ENCODE measurements around the gene DCLK3.

DCLK3 gene

GRCh38 chr3:36705015-36705414 is 59.3 kb downstream of the DCLK3 start:
- DNase-seq: no peak

DNA sequence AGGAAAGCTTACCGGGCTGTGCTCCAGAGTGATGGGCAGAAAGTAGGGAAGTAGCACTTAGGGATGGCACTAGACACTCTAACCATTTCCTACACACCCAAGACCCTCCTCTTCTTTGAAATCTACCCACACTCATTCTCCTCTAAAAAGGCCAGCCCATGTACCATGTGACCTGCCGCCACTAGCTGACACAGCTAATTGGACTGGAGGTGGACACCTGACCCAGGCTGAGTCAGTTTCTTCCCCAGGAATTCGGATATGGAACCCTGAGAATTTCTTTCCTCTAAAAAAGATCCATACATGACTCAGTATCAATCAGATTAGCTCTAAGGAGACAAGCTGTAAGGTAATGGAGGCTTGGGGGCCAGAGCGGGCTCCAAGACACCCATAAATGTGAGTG is 60.1 kb downstream of the DCLK3 start:
- DNase-seq: no peak

GRCh38 chr3:36701249-36701572 is 63.1 kb downstream of the DCLK3 start:
- no peak for DNase-seq

DNA sequence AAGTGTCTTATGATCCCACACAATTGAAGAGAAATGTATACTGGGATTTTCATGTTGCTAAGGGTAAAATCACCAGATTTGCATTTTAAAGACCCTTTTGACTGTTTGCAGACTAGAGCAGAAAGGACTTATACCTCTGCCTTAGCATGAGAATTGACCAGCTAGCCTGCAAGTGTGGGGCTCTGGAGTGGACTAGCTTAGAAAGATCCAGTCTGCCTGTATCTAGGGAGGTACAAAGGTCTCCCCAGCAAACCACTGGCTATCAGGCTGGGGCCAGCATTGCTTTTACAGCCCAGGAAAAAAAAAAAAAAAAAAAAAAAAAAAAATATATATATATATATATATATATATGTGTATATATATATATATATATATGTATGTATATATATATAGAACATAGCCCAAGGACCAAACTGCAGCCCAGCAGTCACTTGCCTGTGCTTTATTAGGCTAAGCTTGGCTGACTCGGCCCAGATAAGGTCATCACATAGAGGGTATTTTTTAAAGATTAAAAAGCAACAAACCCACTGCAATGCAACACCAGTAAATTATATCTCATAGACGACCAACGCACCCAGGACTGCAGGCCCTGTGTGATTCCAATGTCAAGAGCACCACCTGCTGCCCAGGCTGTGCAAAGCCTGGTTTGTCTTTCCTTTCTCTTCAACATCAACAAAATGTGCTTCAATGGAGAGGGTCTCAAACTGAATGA is 63.7 kb downstream of the DCLK3 start:
- peak in 1 of 2 experiments; percentile 76 for DNase-seq

- DNase-seq: no peak
Measured at GRCh38 chr3:36698314-36698713, 66.0 kb downstream of the DCLK3 start.

- DNase-seq: peak in 1 of 2 experiments; percentile 45
Measured at GRCh38 chr3:36697229-36698001, 66.9 kb downstream of the DCLK3 start.

- no peak for DNase-seq
Measured at GRCh38 chr3:36696799-36697198, 67.6 kb downstream of the DCLK3 start.

DNA sequence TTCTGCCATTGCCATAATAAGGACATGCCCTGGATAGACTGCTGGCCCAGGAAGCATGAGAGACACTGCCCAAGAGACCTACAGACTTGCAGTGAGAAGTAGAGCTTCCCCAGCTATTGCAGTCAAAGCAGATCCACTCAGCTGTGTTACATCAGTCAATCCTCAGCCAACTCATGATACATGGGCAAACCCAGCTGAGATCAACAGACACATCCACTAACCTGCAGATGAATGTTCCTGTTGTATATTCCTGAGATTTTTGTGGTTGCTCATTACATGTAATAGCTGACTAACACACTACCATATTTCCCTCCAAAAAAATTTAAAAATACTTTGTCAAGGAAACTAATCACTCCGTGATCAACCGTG is 68.6 kb downstream of the DCLK3 start:
- DNase-seq: no peak

- DNase-seq: no peak
Measured at GRCh38 chr3:36695113-36695768, 69.1 kb downstream of the DCLK3 start.

DNA sequence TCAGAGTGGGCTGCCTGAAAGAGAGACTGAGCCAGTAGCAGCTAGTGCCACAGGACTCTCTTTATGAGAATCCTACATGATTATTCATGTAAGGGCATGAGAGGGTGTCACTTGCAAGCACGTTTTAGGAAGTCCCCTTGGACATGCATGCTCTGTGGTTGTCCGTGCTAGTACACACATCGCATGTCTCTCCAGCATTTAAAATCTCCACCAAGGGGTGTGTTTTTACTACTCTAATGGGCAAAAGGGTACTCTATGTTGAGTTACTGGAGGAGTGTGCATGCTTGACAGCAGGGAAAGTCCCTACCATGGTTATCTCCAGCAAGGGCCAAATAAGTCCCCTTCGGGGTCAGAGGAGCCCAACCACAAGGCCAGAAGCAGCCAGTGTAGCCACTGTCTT is 70.7 kb downstream of the DCLK3 start:
- DNase-seq: no peak

GRCh38 chr3:36689560-36689959 is 74.8 kb downstream of the DCLK3 start:
- no peak for DNase-seq

DNA sequence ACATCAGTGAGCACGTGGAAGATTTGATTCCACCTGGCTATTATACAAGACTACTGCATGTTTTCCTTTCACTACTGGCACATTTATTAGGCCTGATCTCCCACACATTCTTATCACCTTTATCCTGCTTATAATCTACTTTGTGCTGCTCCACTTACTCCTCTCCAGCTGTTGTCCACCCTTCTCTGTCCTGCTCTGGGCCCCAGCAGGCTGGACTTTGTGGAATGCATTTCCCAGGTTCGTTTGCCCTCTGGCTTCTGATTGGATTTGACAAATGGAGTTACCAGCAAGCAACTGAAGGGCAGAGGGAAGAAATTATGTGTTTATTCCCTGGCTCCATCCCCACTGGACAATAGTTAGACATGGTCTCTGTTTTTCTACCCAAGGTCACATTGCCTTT is 75.5 kb downstream of the DCLK3 start:
- no peak for DNase-seq

- no peak for DNase-seq
Measured at GRCh38 chr3:36686516-36686915, 77.8 kb downstream of the DCLK3 start.

GRCh38 chr3:36681867-36682266 is 82.5 kb downstream of the DCLK3 start:
- no peak for DNase-seq

GRCh38 chr3:36680952-36681351 is 83.4 kb downstream of the DCLK3 start:
- DNase-seq: no peak

DNA sequence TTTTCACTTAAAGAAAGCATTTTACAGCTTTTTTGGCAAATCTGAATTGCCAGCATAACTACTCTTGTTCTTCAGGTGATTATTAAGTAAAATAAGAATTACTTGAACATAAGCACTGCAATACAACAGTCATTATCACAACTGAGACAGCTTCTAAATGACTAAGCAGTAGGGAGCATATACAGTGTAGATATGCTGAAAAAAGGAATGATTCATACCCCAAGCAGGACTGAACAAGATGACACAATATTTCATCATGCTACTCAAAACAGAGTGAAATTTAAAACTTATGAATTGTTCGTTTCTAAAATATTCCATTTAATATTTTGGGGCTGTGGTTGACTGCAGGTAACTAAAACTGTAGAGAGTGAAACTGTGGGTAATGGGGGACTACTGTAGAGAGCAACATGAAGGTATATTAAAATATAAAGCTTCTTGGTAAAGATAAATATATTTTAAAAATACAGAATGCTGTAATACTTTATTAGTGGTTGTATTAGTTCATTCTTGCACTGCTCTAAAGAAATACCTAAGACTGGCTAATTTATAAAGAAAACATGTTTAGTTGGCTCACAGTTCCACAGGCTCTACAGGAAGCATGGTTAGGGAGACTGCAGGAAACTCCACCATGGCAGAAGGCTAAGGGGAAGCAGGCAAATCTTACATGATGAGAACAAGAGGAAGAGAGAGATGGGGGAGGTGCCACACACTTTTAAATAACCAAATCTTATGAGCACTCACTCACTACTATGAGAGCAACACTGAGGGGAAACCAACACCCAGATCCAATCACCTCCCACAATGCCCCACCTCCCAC is 84.8 kb downstream of the DCLK3 start:
- no peak for DNase-seq

- no peak for DNase-seq
Measured at GRCh38 chr3:36678216-36679013, 85.9 kb downstream of the DCLK3 start.

DNA sequence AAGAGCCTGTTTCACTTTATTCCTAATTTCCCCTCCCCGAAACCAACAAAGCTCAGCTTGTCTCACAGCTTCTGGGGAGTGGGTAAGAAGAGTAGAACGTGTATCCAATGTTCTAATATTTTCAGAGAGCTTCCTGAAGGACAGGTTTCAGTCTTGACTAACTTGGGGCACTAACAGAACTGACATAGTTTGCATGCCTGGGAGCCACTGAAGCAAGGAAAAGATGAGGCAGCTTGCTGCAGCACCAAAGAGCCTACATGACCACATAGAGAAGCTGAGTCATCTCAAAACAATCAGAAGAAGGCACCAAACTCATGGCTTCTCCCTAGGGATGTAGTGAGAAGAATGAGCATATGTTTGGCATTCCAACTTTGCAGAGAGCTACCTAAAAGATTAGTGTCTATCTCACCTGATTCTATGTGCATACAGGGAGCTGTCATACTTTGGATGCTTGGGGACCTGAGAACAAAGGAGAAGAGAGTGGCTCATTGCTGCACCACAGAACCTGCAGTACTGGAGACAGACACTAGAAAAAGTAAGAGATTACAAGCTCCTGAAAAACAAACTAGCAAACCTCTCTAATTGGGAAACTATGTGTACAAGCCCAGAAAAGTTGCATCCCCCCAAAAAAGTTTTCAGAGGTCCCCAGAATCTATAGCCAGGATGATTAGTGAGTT is 86.9 kb downstream of the DCLK3 start:
- peak in 1 of 2 experiments; percentile 4 for DNase-seq

- DNase-seq: no peak
Measured at GRCh38 chr3:36674816-36675215, 89.5 kb downstream of the DCLK3 start.

DNA sequence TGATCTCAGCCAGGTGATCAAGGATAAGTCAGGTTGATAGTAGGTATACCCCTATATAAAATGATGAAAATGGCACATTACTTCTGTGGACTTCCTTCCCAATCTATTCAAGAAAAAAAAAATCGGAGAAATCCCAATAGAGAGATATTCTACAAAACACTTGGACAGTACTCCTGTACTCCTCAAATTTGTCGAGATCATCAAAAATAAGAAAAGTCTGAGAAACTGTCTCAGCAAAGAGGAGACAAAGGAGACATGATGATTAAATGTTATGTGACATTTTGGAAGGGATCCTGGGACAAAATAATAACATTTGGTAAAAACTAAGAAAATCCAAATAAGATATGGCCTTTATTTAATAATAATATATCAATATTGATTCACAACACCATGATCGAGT is 94.6 kb downstream of the DCLK3 start:
- no peak for DNase-seq

DNA sequence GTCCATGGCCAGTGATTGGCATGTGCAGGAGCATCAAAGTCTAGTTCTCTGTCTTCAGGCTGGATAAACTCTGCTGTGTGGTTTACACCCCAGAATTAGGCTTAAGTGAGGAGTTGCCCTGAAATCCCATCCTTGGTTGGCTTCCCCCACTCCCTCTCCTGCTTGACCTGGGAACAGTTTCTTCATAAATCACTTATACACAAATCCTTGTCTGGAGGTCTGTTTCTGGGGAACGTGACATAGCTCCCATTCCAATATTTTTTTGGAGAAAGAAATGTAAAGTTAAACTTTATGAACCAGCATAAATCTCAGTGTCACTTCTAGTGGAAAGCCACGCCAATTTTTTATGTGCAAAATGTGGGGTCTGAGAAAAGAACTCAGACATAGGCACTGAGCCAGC is 98.2 kb downstream of the DCLK3 start:
- DNase-seq: no peak
